MM.1S (cell line): Measurements from ENCODE around the gene TP63.

ENCODE experiments used
- DNase-seq: peaks from one replicate; pipeline ENCODE4 v3.0.0-alpha.2; 2015
- H2AFZ ChIP-seq: fragments of 300-600 bp; sonication (generic); 2 replicates; pipeline ENCODE4 v1.6.0; 2016; ENCODE audit warnings: antibody characterized with exemption, low read length
- H3F3A ChIP-seq: fragments of 300-600 bp; sonication (generic); 2 replicates; pipeline ENCODE4 v1.6.1; 2016; ENCODE audit warnings: mild to moderate bottlenecking, antibody characterized with exemption, low read length, moderate library complexity, mixed read lengths; ENCODE audit not compliant: insufficient read depth
- H3K27ac ChIP-seq: fragments of 300-600 bp; sonication (generic); 2 replicates; pipeline ENCODE4 v1.5.1; 2016; ENCODE audit warnings: mild to moderate bottlenecking, low read length
- H3K27me3 ChIP-seq: fragments of 300-600 bp; sonication (generic); replicated peaks from 2 replicates; pipeline ENCODE4 v1.6.0; 2016; ENCODE audit warnings: low read length; ENCODE audit not compliant: insufficient read depth
- H3K36me3 ChIP-seq: fragments of 300-600 bp; sonication (generic); replicated peaks from 2 replicates; pipeline ENCODE4 v1.6.1; 2016; ENCODE audit warnings: mild to moderate bottlenecking, low read length, mixed read lengths; ENCODE audit not compliant: insufficient read depth
- H3K4me1 ChIP-seq: fragments of 300-600 bp; sonication (generic); 2 replicates; pipeline ENCODE4 v1.6.1; 2016; ENCODE audit warnings: low read length, mixed read lengths
- H3K4me2 ChIP-seq: fragments of 300-600 bp; sonication (generic); 2 replicates; pipeline ENCODE4 v1.6.0; 2016; ENCODE audit warnings: low read depth, low read length
- H3K4me3 ChIP-seq: fragments of 300-600 bp; sonication (generic); 2 replicates; pipeline ENCODE4 v1.5.1; 2016; ENCODE audit warnings: low read length, mixed read lengths
- H3K79me2 ChIP-seq: fragments of 300-600 bp; sonication (generic); 2 replicates; pipeline ENCODE4 v1.6.1; 2016; ENCODE audit warnings: mixed run types, low read length, mixed read lengths
- H3K9ac ChIP-seq: fragments of 300-600 bp; sonication (generic); 2 replicates; pipeline ENCODE4 v1.6.1; 2016; ENCODE audit warnings: low read length, mixed read lengths
- H3K9me2 ChIP-seq: fragments of 300-600 bp; sonication (generic); replicated peaks from 2 replicates; pipeline ENCODE4 v1.6.1; 2016; ENCODE audit warnings: mild to moderate bottlenecking, low read length, mixed read lengths; ENCODE audit not compliant: insufficient read depth
- H3K9me3 ChIP-seq: fragments of 300-600 bp; sonication (generic); replicated peaks from 2 replicates; pipeline ENCODE4 v1.6.1; 2016; ENCODE audit warnings: mild to moderate bottlenecking, low read length, mixed read lengths; ENCODE audit not compliant: insufficient read depth
- H4K20me1 ChIP-seq: fragments of 300-600 bp; sonication (generic); 2 replicates; pipeline ENCODE4 v1.6.1; 2016; ENCODE audit warnings: mild to moderate bottlenecking, low read length, moderate library complexity, mixed read lengths; ENCODE audit not compliant: insufficient read depth
- EZH2 ChIP-seq: fragments of 300-600 bp; sonication (generic); optimal IDR thresholded peaks from 2 replicates; pipeline ENCODE3; 2017; ENCODE audit warnings: low read depth, mild to moderate bottlenecking, antibody characterized with exemption, low read length, mixed read lengths
- EZH2phosphoT487 ChIP-seq: fragments of 300-600 bp; sonication (generic); IDR thresholded peaks from 2 replicates; pipeline ENCODE4 v1.6.1; 2018; ENCODE audit warnings: antibody characterized with exemption, low read length
- TF ChIP-seq, protein P1 (sequence below): fragments of 300-600 bp; sonication (generic); IDR thresholded peaks from 2 replicates; pipeline ENCODE4 v1.5.1; 2016; ENCODE audit warnings: antibody characterized with exemption, low read length, mixed read lengths

Gene TP63

GRCh38 chr3:189839576-189839975 lies 208.4 kb downstream of the TP63 start:
- Histone ChIP-seq H3K27me3 (no peaks in the 10 kb centered on the region), H3K4me3 (no peak overlapping the region), H3K4me2 (no peak overlapping the region), H3K9me3 (no peaks in the 10 kb centered on the region), H3F3A (no peaks in the 10 kb centered on the region), H3K4me1 (no peaks in the 10 kb centered on the region), H3K9me2 (no peaks in the 10 kb centered on the region), H2AFZ (no peak overlapping the region), H3K79me2 (no peaks in the 10 kb centered on the region), H3K36me3 (no peaks in the 10 kb centered on the region), H4K20me1 (no peaks in the 10 kb centered on the region), H3K27ac (no peak overlapping the region), H3K9ac (no peak overlapping the region)
- no peak for DNase-seq
- TF ChIP-seq EZH2: no peak
- TF ChIP-seq EZH2phosphoT487: no peak
- TF ChIP-seq, protein P1, sequence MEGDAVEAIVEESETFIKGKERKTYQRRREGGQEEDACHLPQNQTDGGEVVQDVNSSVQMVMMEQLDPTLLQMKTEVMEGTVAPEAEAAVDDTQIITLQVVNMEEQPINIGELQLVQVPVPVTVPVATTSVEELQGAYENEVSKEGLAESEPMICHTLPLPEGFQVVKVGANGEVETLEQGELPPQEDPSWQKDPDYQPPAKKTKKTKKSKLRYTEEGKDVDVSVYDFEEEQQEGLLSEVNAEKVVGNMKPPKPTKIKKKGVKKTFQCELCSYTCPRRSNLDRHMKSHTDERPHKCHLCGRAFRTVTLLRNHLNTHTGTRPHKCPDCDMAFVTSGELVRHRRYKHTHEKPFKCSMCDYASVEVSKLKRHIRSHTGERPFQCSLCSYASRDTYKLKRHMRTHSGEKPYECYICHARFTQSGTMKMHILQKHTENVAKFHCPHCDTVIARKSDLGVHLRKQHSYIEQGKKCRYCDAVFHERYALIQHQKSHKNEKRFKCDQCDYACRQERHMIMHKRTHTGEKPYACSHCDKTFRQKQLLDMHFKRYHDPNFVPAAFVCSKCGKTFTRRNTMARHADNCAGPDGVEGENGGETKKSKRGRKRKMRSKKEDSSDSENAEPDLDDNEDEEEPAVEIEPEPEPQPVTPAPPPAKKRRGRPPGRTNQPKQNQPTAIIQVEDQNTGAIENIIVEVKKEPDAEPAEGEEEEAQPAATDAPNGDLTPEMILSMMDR: no peak

- no peak overlapping the region for H3K27ac ChIP-seq
- H3K27me3 ChIP-seq: no peaks in the 10 kb centered on the region
- H3K9me2 ChIP-seq: no peaks in the 10 kb centered on the region
- no peaks in the 10 kb centered on the region for H3F3A ChIP-seq
- H4K20me1 ChIP-seq: no peaks in the 10 kb centered on the region
- H3K36me3 ChIP-seq: no peaks in the 10 kb centered on the region
- no peaks in the 10 kb centered on the region for H3K9me3 ChIP-seq
- no peak overlapping the region for H2AFZ ChIP-seq
- no peak for DNase-seq
- H3K4me3 ChIP-seq: no peak overlapping the region
- H3K9ac ChIP-seq: no peak overlapping the region
- no peaks in the 10 kb centered on the region for H3K79me2 ChIP-seq
- TF ChIP-seq EZH2phosphoT487 (no peak), EZH2 (no peak)
- TF ChIP-seq, protein P1: no peak
- H3K4me1 ChIP-seq: no peaks in the 10 kb centered on the region
- no peak overlapping the region for H3K4me2 ChIP-seq
Observed at GRCh38 chr3:189841473-189842205, 210.4 kb downstream of the TP63 start.

- no peaks in the 10 kb centered on the region for H3K9me3 ChIP-seq
- no peaks in the 10 kb centered on the region for H3F3A ChIP-seq
- no peaks in the 10 kb centered on the region for H3K36me3 ChIP-seq
- no peaks in the 10 kb centered on the region for H3K79me2 ChIP-seq
- H3K4me2 ChIP-seq: no peak overlapping the region
- H4K20me1 ChIP-seq: no peaks in the 10 kb centered on the region
- H3K9ac ChIP-seq: no peak overlapping the region
- H3K27ac ChIP-seq: no peak overlapping the region
- H3K9me2 ChIP-seq: no peaks in the 10 kb centered on the region
- TF ChIP-seq, protein P1: no peak
- TF ChIP-seq EZH2: no peak
- TF ChIP-seq EZH2phosphoT487: no peak
- DNase-seq: no peak
- H2AFZ ChIP-seq: no peak overlapping the region
- H3K4me1 ChIP-seq: no peaks in the 10 kb centered on the region
- H3K4me3 ChIP-seq: no peak overlapping the region
- H3K27me3 ChIP-seq: no peaks in the 10 kb centered on the region
Observed at GRCh38 chr3:189842681-189843602, 211.8 kb downstream of the TP63 start.
